Ishikawa (cell line): Measurements from ENCODE around the gene CLDN20.

ENCODE experiments used
- CEBPB ChIP-seq: IDR thresholded peaks from 2 replicates; pipeline ENCODE4 v1.6.1; 2012
- CREB1 ChIP-seq: IDR thresholded peaks from 2 replicates; pipeline ENCODE4 v1.6.1; 2012; ENCODE audit warnings: low read depth
- EGR1 ChIP-seq: IDR thresholded peaks from 2 replicates; pipeline ENCODE4 v1.6.1; 2012
- EP300 ChIP-seq: IDR thresholded peaks from 2 replicates; pipeline ENCODE4 v1.6.1; 2012; ENCODE audit warnings: borderline replicate concordance
- FOXM1 ChIP-seq: IDR thresholded peaks from 2 replicates; pipeline ENCODE4 v1.6.1; 2012; ENCODE audit warnings: low read depth, borderline replicate concordance
- MAX ChIP-seq: IDR thresholded peaks from 2 replicates; pipeline ENCODE4 v1.6.1; 2012
- NFIC ChIP-seq: IDR thresholded peaks from 2 replicates; pipeline ENCODE4 v1.6.1; 2012
- RAD21 ChIP-seq: IDR thresholded peaks from 2 replicates; pipeline ENCODE4 v1.6.1; 2012; ENCODE audit warnings: low read depth
- REST ChIP-seq: IDR thresholded peaks from 2 replicates; pipeline ENCODE4 v1.6.1; 2012; ENCODE audit warnings: low read depth, mild to moderate bottlenecking
- TAF1 ChIP-seq: IDR thresholded peaks from 2 replicates; pipeline ENCODE4 v1.6.1; 2012; ENCODE audit warnings: low read depth, mild to moderate bottlenecking
- TCF12 ChIP-seq: IDR thresholded peaks from 2 replicates; pipeline ENCODE4 v1.6.1; 2012; ENCODE audit warnings: low read depth
- TEAD4 ChIP-seq: IDR thresholded peaks from 2 replicates; pipeline ENCODE4 v1.6.1; 2012
- USF1 ChIP-seq: IDR thresholded peaks from 2 replicates; pipeline ENCODE4 v1.6.1; 2012
- YY1 ChIP-seq: IDR thresholded peaks from 2 replicates; pipeline ENCODE4 v1.6.1; 2012; ENCODE audit warnings: low read depth
- ZBTB7A ChIP-seq: IDR thresholded peaks from 2 replicates; pipeline ENCODE4 v1.6.1; 2012; ENCODE audit warnings: low read depth

Gene CLDN20

GRCh38 chr6:155227046-155227445, 36.8 kb upstream of the CLDN20 start:
- TF ChIP-seq EP300, result no peak
- TF ChIP-seq CREB1, result no peak
- no peak for TF ChIP-seq TCF12
- no peak for TF ChIP-seq USF1
- no peak for TF ChIP-seq MAX
- TF ChIP-seq TAF1, result no peak
- TF ChIP-seq NFIC, result no peak
- TF ChIP-seq EGR1, result no peak
- TF ChIP-seq FOXM1, result no peak
- no peak for TF ChIP-seq RAD21
- TF ChIP-seq YY1, result no peak
- TF ChIP-seq TEAD4, result no peak

GRCh38 chr6:155228546-155229166, 35.2 kb upstream of the CLDN20 start:
- no peak for TF ChIP-seq NFIC
- no peak for TF ChIP-seq TCF12
- TF ChIP-seq CREB1, result no peak
- no peak for TF ChIP-seq EGR1
- no peak for TF ChIP-seq RAD21
- no peak for TF ChIP-seq USF1
- TF ChIP-seq YY1, result no peak
- TF ChIP-seq EP300, result no peak
- no peak for TF ChIP-seq TAF1
- no peak for TF ChIP-seq TEAD4
- TF ChIP-seq ZBTB7A, result no peak
- no peak for TF ChIP-seq CEBPB
- TF ChIP-seq FOXM1, result no peak
- TF ChIP-seq REST, result no peak
- TF ChIP-seq MAX, result no peak

- TF ChIP-seq TCF12 (no peak), TEAD4 (no peak), YY1 (no peak), ZBTB7A (no peak), RAD21 (no peak), USF1 (no peak), MAX (no peak), NFIC (no peak), REST (no peak), EGR1 (no peak), EP300 (no peak), CREB1 (no peak), CEBPB (no peak), FOXM1 (no peak), TAF1 (no peak)
These were observed 31.0 kb upstream of the CLDN20 start for GRCh38 chr6:155232848-155233247.

- TF ChIP-seq CREB1 (no peak), NFIC (no peak), CEBPB (no peak), FOXM1 (no peak), ZBTB7A (no peak), TEAD4 (no peak), USF1 (no peak), RAD21 (no peak), YY1 (no peak), MAX (no peak), TAF1 (no peak), EGR1 (no peak), REST (no peak), EP300 (no peak), TCF12 (no peak)
These were observed 29.6 kb upstream of the CLDN20 start for GRCh38 chr6:155234167-155234566.
